K562 (cell line): ENCODE data around the gene TMEM86B. TPM values are rescaled to one million over a fixed set of nuclear protein-coding genes. Genes with fewer than 3 reads are reported as not detected.

ENCODE experiments used
- CBX1 ChIP-seq: sonication (generic); IDR thresholded peaks from 2 replicates; pipeline ENCODE4 v1.6.1; 2016; ENCODE audit warnings: antibody characterized with exemption, low read depth, mild to moderate bottlenecking
- CHCHD3 ChIP-seq: fragments of 250-450 bp; sonication (Bioruptor Pico); IDR thresholded peaks from 2 replicates; pipeline ENCODE4 v2.1.2; 2022; ENCODE audit warnings: mild to moderate bottlenecking
- CREB5 ChIP-seq: fragments of 250-450 bp; sonication (Bioruptor Pico); IDR thresholded peaks from 2 replicates; pipeline ENCODE4 v1.5.0; 2020; ENCODE audit warnings: mild to moderate bottlenecking
- ELK1 ChIP-seq: sonication (generic); formaldehyde crosslinking; IDR thresholded peaks from 2 replicates; pipeline ENCODE4 v1.8.1; 2022; ENCODE audit warnings: missing genetic modification reagents
- HDAC2 ChIP-seq: fragments of 450-650 bp; IDR thresholded peaks from 2 replicates; pipeline ENCODE4 v1.6.1; 2016; ENCODE audit warnings: mild to moderate bottlenecking
- HMBOX1 ChIP-seq: sonication (generic); IDR thresholded peaks from 2 replicates; pipeline ENCODE4 v1.6.1; 2016
- ILK ChIP-seq: fragments of 450-650 bp; IDR thresholded peaks from 2 replicates; pipeline ENCODE4 v1.6.1; 2016; ENCODE audit warnings: missing genetic modification characterization, low read depth, mild to moderate bottlenecking, missing compliant biosample characterization, moderate library complexity, borderline replicate concordance
- IRF2 ChIP-seq: sonication (generic); formaldehyde crosslinking; IDR thresholded peaks from 2 replicates; pipeline ENCODE4 v1.8.1; 2022; ENCODE audit warnings: mild to moderate bottlenecking, missing genetic modification reagents
- IRF9 ChIP-seq: fragments of 450-650 bp; IDR thresholded peaks from 2 replicates; pipeline ENCODE4 v1.6.1; 2016; ENCODE audit warnings: missing biosample characterization, missing genetic modification characterization
- JUND ChIP-seq, 2 experiments: IDR thresholded peaks; 2 replicates in 1 of 2; 3 replicates in 1 of 2; pipeline ENCODE4 v1.6.1; 2011; ENCODE audit warnings: borderline replicate concordance in 2 of 2, low read depth in 2 of 2, low read length in 2 of 2, improper control_type of control experiment in 1 of 2, missing biosample characterization in 1 of 2, missing genetic modification characterization in 1 of 2, missing genetic modification reagents in 1 of 2
- KLF1 ChIP-seq: fragments of 450-650 bp; IDR thresholded peaks from 2 replicates; pipeline ENCODE4 v1.6.1; 2016; ENCODE audit warnings: missing genetic modification characterization, missing compliant biosample characterization
- MCM2 ChIP-seq: fragments of 450-650 bp; IDR thresholded peaks from 2 replicates; pipeline ENCODE4 v1.6.1; 2017; ENCODE audit warnings: low read depth, mild to moderate bottlenecking
- MCM3 ChIP-seq: fragments of 450-650 bp; IDR thresholded peaks from 2 replicates; pipeline ENCODE4 v1.6.1; 2016
- MCM7 ChIP-seq, 2 experiments: fragments of 450-650 bp; IDR thresholded peaks; 2 replicates each; pipeline ENCODE4 v1.6.1; 2016 to 2018
- MITF ChIP-seq: IDR thresholded peaks from 2 replicates; pipeline ENCODE4 v1.6.1; 2014; ENCODE audit warnings: antibody characterized with exemption
- MYNN ChIP-seq, 2 experiments: sonication (generic); formaldehyde crosslinking in 1 of 2; IDR thresholded peaks; 2 replicates each; pipeline versions ENCODE4 v1.5.0 to v1.6.1; 2016 to 2020; ENCODE audit warnings: antibody characterized with exemption in 1 of 2, missing genetic modification reagents in 1 of 2
- NFIC ChIP-seq: fragments of 450-650 bp; IDR thresholded peaks from 2 replicates; pipeline ENCODE4 v1.6.1; 2017; ENCODE audit warnings: mild to moderate bottlenecking, inconsistent platforms
- PCBP1 ChIP-seq: fragments of 200-400 bp; formaldehyde crosslinking; IDR thresholded peaks from 2 replicates; pipeline ENCODE4 v1.6.1; 2018; ENCODE audit warnings: mild to moderate bottlenecking, low read depth, low read length; ENCODE audit not compliant: poor library complexity, severe bottlenecking
- PHF8 ChIP-seq: fragments of 200-600 bp; sonication (generic); IDR thresholded peaks from 2 replicates; pipeline ENCODE4 v1.6.1; 2012; ENCODE audit warnings: mixed run types, mild to moderate bottlenecking, inconsistent platforms, low read length, moderate library complexity, borderline replicate concordance
- SMARCA5 ChIP-seq: fragments of 450-650 bp; IDR thresholded peaks from 2 replicates; pipeline ENCODE4 v1.6.1; 2016
- ZC3H11A ChIP-seq: IDR thresholded peaks from 2 replicates; pipeline ENCODE4 v1.6.1; 2012; ENCODE audit warnings: low read depth, low read length, improper control_type of control experiment
- ZEB2 ChIP-seq: fragments of 450-650 bp; IDR thresholded peaks from 2 replicates; pipeline ENCODE4 v1.6.1; 2016
- ZNF124 ChIP-seq: sonication (generic); formaldehyde crosslinking; IDR thresholded peaks from 2 replicates; pipeline ENCODE4 v1.8.1; 2022; ENCODE audit warnings: missing genetic modification reagents
- ZNF217 ChIP-seq: sonication (generic); formaldehyde crosslinking; IDR thresholded peaks from 2 replicates; pipeline ENCODE4 v1.8.0; 2022; ENCODE audit warnings: mild to moderate bottlenecking, missing genetic modification reagents
- polyA plus RNA-seq, 8 experiments: library from polyadenylated mRNA; depleted of rRNA in 4 of 8; stranded (reverse) in 5 of 8; unstranded in 3 of 8; fragments of >200 nt; fragmentation: Nextera tagmentation in 2 of 8; fragmentation: Illumina TruSeq in 1 of 8; extraction: Ambion mirVana in 2 of 8; extraction: Trizol in 1 of 8; gene quantifications; 2 replicates each; pipeline versions ENCODE4 v1.2.1 to v1.2.3, GENCODE V29; 2011 to 2014; ENCODE audit warnings: inconsistent platforms in 1 of 8, missing spikeins in 1 of 8
- total RNA-seq, 7 experiments: library from RNA; depleted of rRNA in 6 of 7; stranded (reverse); fragments of >200 nt in 6 of 7; fragmentation: Illumina TruSeq in 2 of 7; extraction: Trizol in 2 of 7; gene quantifications; 2 replicates each; pipeline versions ENCODE4 v1.2.1 to v1.2.3, GENCODE V29; 2011 to 2021; ENCODE audit warnings: low replicate concordance in 1 of 7

The TMEM86B gene
- total and polyA plus RNA-seq, 9 of the 15 experiments (the other 6 are each of a cell fraction or from before 2014, with no cell fraction given), result 0.28 to 7.9 (median 2.1) TPM

GRCh38 chr19:55258828-55259539, 30.4 kb upstream of the TMEM86B start, which contains the start of gene PPP6R1 (continued):
- TF ChIP-seq ZC3H11A (peak; percentile 82), HMBOX1 (peak; percentile 45; the same call in 1 of the 2 replicates), ZEB2 (peak; percentile 65; the same call in 1 of the 2 replicates), PHF8 (peak; percentile 72), MCM2 (no peak), CBX1 (peak; percentile 75), SMARCA5 (no peak), ILK (tag) (no peak), CREB5 (CRISPR knock-in tag) (no peak), CHCHD3 (CRISPR knock-in tag) (no peak), JUND (IDR thresholded peaks at IDR 0.05; ENCODE audit: borderline replicate concordance, low read depth, low read length) (peak; percentile 90), JUND (tag; IDR thresholded peaks at IDR 0.05; ENCODE audit: borderline replicate concordance, low read depth, low read length) (peak; percentile 85; the same call in 1 of the 3 replicates), IRF9 (tag) (peak; percentile 64), MITF (peak; percentile 81), KLF1 (no peak; the same call in 1 of the 2 replicates), HDAC2 (peak; percentile 93), ZNF124 (CRISPR knock-in tag) (no peak), ELK1 (CRISPR knock-in tag) (no peak), MCM7 (IDR thresholded peaks at IDR 0.05) (no peak), MYNN (IDR thresholded peaks at IDR 0.05) (no peak; the same call in 1 of the 2 replicates), MYNN (CRISPR knock-in tag; IDR thresholded peaks at IDR 0.05) (no peak), PCBP1 (peak; percentile 87), IRF2 (no peak), MCM3 (no peak), NFIC (peak; percentile 83), ZNF217 (CRISPR knock-in tag) (no peak)
